B cell (primary cell): ENCODE data around the gene HIPK2.

ENCODE experiments used
- EZH2 ChIP-seq: IDR thresholded peaks from 2 replicates; pipeline ENCODE4 v1.6.1; 2012; ENCODE audit warnings: borderline replicate concordance, low read depth, mild to moderate bottlenecking, moderate library complexity, low read length; ENCODE audit not compliant: insufficient read depth, poor library complexity, severe bottlenecking
- TF ChIP-seq, protein P1 (sequence below): fragments of 200-600 bp; IDR thresholded peaks from one replicate; pipeline ENCODE4 v1.8.0; 2022; ENCODE audit warnings: antibody characterized with exemption, mild to moderate bottlenecking

DNA sequence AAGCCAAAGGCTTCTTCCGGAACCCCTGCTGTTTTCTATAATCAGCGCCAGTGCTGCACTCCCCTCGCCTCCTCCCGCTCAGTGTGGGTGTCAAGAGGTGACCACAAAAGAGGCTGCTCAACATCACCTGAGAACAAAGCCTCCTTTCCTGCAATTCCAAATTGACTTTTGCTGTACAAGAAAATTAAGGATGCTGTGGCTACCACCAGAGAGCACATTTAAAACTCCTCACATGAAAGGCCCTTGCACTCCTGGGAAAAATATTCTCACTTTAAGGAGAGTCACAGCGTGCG, 96.4 kb downstream of the HIPK2 start:
- TF ChIP-seq, protein P1, sequence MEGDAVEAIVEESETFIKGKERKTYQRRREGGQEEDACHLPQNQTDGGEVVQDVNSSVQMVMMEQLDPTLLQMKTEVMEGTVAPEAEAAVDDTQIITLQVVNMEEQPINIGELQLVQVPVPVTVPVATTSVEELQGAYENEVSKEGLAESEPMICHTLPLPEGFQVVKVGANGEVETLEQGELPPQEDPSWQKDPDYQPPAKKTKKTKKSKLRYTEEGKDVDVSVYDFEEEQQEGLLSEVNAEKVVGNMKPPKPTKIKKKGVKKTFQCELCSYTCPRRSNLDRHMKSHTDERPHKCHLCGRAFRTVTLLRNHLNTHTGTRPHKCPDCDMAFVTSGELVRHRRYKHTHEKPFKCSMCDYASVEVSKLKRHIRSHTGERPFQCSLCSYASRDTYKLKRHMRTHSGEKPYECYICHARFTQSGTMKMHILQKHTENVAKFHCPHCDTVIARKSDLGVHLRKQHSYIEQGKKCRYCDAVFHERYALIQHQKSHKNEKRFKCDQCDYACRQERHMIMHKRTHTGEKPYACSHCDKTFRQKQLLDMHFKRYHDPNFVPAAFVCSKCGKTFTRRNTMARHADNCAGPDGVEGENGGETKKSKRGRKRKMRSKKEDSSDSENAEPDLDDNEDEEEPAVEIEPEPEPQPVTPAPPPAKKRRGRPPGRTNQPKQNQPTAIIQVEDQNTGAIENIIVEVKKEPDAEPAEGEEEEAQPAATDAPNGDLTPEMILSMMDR = no peak
- no peak for TF ChIP-seq EZH2
